SK-N-SH (cell line): ENCODE results near the gene DNAH10.

Experiments
- CTCF ChIP-seq: fragments of 200-600 bp; sonication (generic); IDR thresholded peaks from 2 replicates; pipeline ENCODE4 v1.6.1; 2017; ENCODE audit warnings: antibody characterized with exemption, mild to moderate bottlenecking, moderate library complexity
- JUND ChIP-seq: IDR thresholded peaks from 2 replicates; pipeline ENCODE4 v1.4.0; 2012
- MAX ChIP-seq: IDR thresholded peaks from 2 replicates; pipeline ENCODE4 v1.4.0; 2012; ENCODE audit warnings: low read depth

- TF ChIP-seq JUND (no peak), CTCF (no peak), MAX (no peak)
Observed at GRCh38 chr12:123899368-123899767, 137.3 kb downstream of the DNAH10 start.
